Raji (cell line): ENCODE data around the gene NAB2.
A peak's percentile ranks its signal among the peaks of the same experiment; 100 is the strongest.

Experiments
- POLR2A ChIP-seq: IDR thresholded peaks from 2 replicates; pipeline ENCODE4 v1.6.1; 2011; ENCODE audit warnings: low read depth, low read length, control low read depth; ENCODE audit not compliant: insufficient read depth

The NAB2 gene

GRCh38 chr12:57099766-57100165 lies 10.9 kb downstream of the NAB2 start:
- no peak for TF ChIP-seq POLR2A

GRCh38 chr12:57101892-57102695 lies 13.2 kb downstream of the NAB2 start:
- TF ChIP-seq POLR2A, result no peak

GRCh38 chr12:57103856-57104255 lies 14.9 kb downstream of the NAB2 start:
- TF ChIP-seq POLR2A, result no peak

- no peak for TF ChIP-seq POLR2A
Observed at GRCh38 chr12:57104292-57104910, 15.5 kb downstream of the NAB2 start.

GRCh38 chr12:57105011-57105753 lies 16.3 kb downstream of the NAB2 start:
- no peak for TF ChIP-seq POLR2A

GRCh38 chr12:57106021-57106708 lies 17.3 kb downstream of the NAB2 start:
- no peak for TF ChIP-seq POLR2A

GRCh38 chr12:57107456-57108155 lies 18.7 kb downstream of the NAB2 start:
- TF ChIP-seq POLR2A, result no peak

- no peak for TF ChIP-seq POLR2A
Observed at GRCh38 chr12:57109207-57110103, 20.5 kb downstream of the NAB2 start.

GRCh38 chr12:57110104-57111030 lies 21.5 kb downstream of the NAB2 start:
- peak; percentile 59 for TF ChIP-seq POLR2A

GRCh38 chr12:57111031-57111734 lies 22.3 kb downstream of the NAB2 start, which contains the start of gene STAT6:
STAT6 (minus strand) TSS chr12:57111362; CDS start chr12:57108278, 3,084 bp downstream.
- TF ChIP-seq POLR2A, result peak; percentile 72

- no peak for TF ChIP-seq POLR2A
Observed at GRCh38 chr12:57112492-57113294, 23.8 kb downstream of the NAB2 start.

GRCh38 chr12:57116580-57117281 lies 27.8 kb downstream of the NAB2 start:
- no peak for TF ChIP-seq POLR2A
